Measurements from ENCODE around the gene CAMK2N2. TPM values are rescaled to one million over a fixed set of nuclear protein-coding genes. Genes with fewer than 3 reads are reported as not detected.

The CAMK2N2 gene
- total RNA-seq, 1 experiment from 2014 or later: 0.66 TPM

- peaks cover 7% of the 10 kb centered on the region for H3K36me3 ChIP-seq (ENCODE audit: control insufficient read depth, insufficient read depth, low read length)
- POLR2A ChIA-PET: no interaction called here
These were observed 45.1 kb upstream of the CAMK2N2 start for GRCh38 chr3:184306341-184306972.

GRCh38 chr3:184305577-184305976, 44.2 kb upstream of the CAMK2N2 start:
- BruUV-seq (replicated peaks): no TSS peak
- Mint-ChIP-seq H3K9me3 (ENCODE audit: unreplicated experiment) (no peaks in the 10 kb centered on the region), H3K4me3 (ENCODE audit: unreplicated experiment) (no peak overlapping the region), H3K27me3 (ENCODE audit: insufficient read depth, unreplicated experiment) (no peaks in the 10 kb centered on the region), H3K4me1 (ENCODE audit: low read depth, unreplicated experiment) (no peaks in the 10 kb centered on the region), H3K27ac (ENCODE audit: unreplicated experiment) (no peak overlapping the region), H3K36me3 (ENCODE audit: insufficient read depth, unreplicated experiment) (peaks cover 75% of the 10 kb centered on the region)
- Histone ChIP-seq H3K9me3 (no peaks in the 10 kb centered on the region), H3K36me3 (ENCODE audit: control insufficient read depth, insufficient read depth, low read length) (peaks cover 7% of the 10 kb centered on the region), H3K4me3 (ENCODE audit: low read depth, low read length) (no peak overlapping the region), H3K27me3 (replicated peaks; ENCODE audit: control insufficient read depth, insufficient read depth, low read length) (no peaks in the 10 kb centered on the region), H3K4me1 (no peaks in the 10 kb centered on the region)
- DNase-seq: no peak
- ChIA-PET CTCF (no interaction called here), POLR2A (no interaction called here)
- intact Hi-C loops (cut with micrococcal nuclease; ENCODE audit: unreplicated experiment): no loop called here
- peak in 1 of 2 experiments; percentile 24 for TF ChIP-seq CTCF (IDR thresholded peaks at IDR 0.05; ENCODE audit: insufficient read depth in 1 of 2, low read depth in 1 of 2, low read length in 1 of 2, severe bottlenecking in 1 of 2, unreplicated experiment in 1 of 2)

More at GRCh38 chr3:184306341-184306972, 45.1 kb upstream of the CAMK2N2 start:
- Histone ChIP-seq H3K4me3 (ENCODE audit: low read depth, low read length) (no peak overlapping the region), H3K27me3 (replicated peaks; ENCODE audit: control insufficient read depth, insufficient read depth, low read length) (no peaks in the 10 kb centered on the region), H3K9me3 (no peaks in the 10 kb centered on the region), H3K4me1 (no peaks in the 10 kb centered on the region)
- Mint-ChIP-seq H3K27me3 (ENCODE audit: insufficient read depth, unreplicated experiment) (no peaks in the 10 kb centered on the region), H3K9me3 (ENCODE audit: unreplicated experiment) (no peaks in the 10 kb centered on the region), H3K27ac (ENCODE audit: unreplicated experiment) (no peak overlapping the region), H3K4me1 (ENCODE audit: low read depth, unreplicated experiment) (no peaks in the 10 kb centered on the region), H3K36me3 (ENCODE audit: insufficient read depth, unreplicated experiment) (peaks cover 66% of the 10 kb centered on the region), H3K4me3 (ENCODE audit: unreplicated experiment) (no peak overlapping the region)
- CTCF ChIA-PET: no interaction called here
- TF ChIP-seq CTCF (IDR thresholded peaks at IDR 0.05; ENCODE audit: insufficient read depth in 1 of 2, low read depth in 1 of 2, low read length in 1 of 2, severe bottlenecking in 1 of 2, unreplicated experiment in 1 of 2): no peak
- DNase-seq: no peak
- intact Hi-C loops (cut with micrococcal nuclease; ENCODE audit: unreplicated experiment): no loop called here
- BruUV-seq (replicated peaks): no TSS peak

GRCh38 chr3:184300378-184300720, 39.0 kb upstream of the CAMK2N2 start:
- Mint-ChIP-seq H3K27me3 (ENCODE audit: insufficient read depth, unreplicated experiment) (no peaks in the 10 kb centered on the region), H3K36me3 (ENCODE audit: insufficient read depth, unreplicated experiment) (peaks cover 52% of the 10 kb centered on the region), H3K4me1 (ENCODE audit: low read depth, unreplicated experiment) (no peaks in the 10 kb centered on the region), H3K9me3 (ENCODE audit: unreplicated experiment) (no peaks in the 10 kb centered on the region), H3K27ac (ENCODE audit: unreplicated experiment) (no peak overlapping the region), H3K4me3 (ENCODE audit: unreplicated experiment) (peak overlapping the region; percentile 81)
- no peak for TF ChIP-seq CTCF (IDR thresholded peaks at IDR 0.05; ENCODE audit: insufficient read depth in 1 of 2, low read depth in 1 of 2, low read length in 1 of 2, severe bottlenecking in 1 of 2, unreplicated experiment in 1 of 2)
- H3K9me3 ChIP-seq: no peaks in the 10 kb centered on the region
- H3K4me1 ChIP-seq: peaks cover 6% of the 10 kb centered on the region; the same call in 1 of the 2 replicates
- ChIA-PET POLR2A (no interaction called here), CTCF (no interaction called here)
- H3K36me3 ChIP-seq (ENCODE audit: control insufficient read depth, insufficient read depth, low read length): peaks cover 7% of the 10 kb centered on the region
- no peaks in the 10 kb centered on the region for H3K27me3 ChIP-seq (replicated peaks; ENCODE audit: control insufficient read depth, insufficient read depth, low read length)
- peak overlapping the region; percentile 77 for H3K4me3 ChIP-seq (ENCODE audit: low read depth, low read length)
- intact Hi-C loops (cut with micrococcal nuclease; ENCODE audit: unreplicated experiment): no loop called here
- BruUV-seq (replicated peaks): no TSS peak
- no peak for DNase-seq

All from Caco-2 (cell line).